Breast epithelium (tissue), 4 donors: ENCODE results near the gene CTU1. TPM values are rescaled to one million over a fixed set of nuclear protein-coding genes. Genes with fewer than 3 reads are reported as not detected.

Source experiments
- DNase-seq, 2 donors: peaks; one replicate each; pipeline ENCODE4 v3.0.0-alpha.2; 2019; ENCODE audit warnings: low spot score in 2 of 2
- H3K27ac ChIP-seq, 2 donors: fragments of 200-600 bp; sonication (generic) in 1 of 2; one replicate each; pipeline ENCODE4 v1.5.1; 2016 to 2019; ENCODE audit warnings: mild to moderate bottlenecking in 1 of 2
- H3K27me3 ChIP-seq, 2 donors: fragments of 200-600 bp; sonication (generic) in 1 of 2; one replicate each; pipeline versions ENCODE4 v1.5.1 to v1.6.0; 2017 to 2019; ENCODE audit warnings: control low read depth in 1 of 2, mild to moderate bottlenecking in 1 of 2
- H3K36me3 ChIP-seq: fragments of 200-600 bp; one replicate; pipeline ENCODE4 v1.5.1; 2019
- H3K4me1 ChIP-seq, 2 donors: fragments of 200-600 bp; sonication (generic); one replicate each; pipeline ENCODE4 v1.5.1; 2016 to 2019; ENCODE audit warnings: control low read depth in 1 of 2
- H3K4me3 ChIP-seq, 3 donors: fragments of 200-600 bp; sonication (generic); 1 replicate in 2 of 3; 2 replicates in 1 of 3; pipeline ENCODE4 v1.5.1; 2016 to 2019; ENCODE audit warnings: mild to moderate bottlenecking in 3 of 3, moderate library complexity in 2 of 3
- H3K9me3 ChIP-seq, 2 donors: fragments of 200-600 bp; sonication (generic) in 1 of 2; one replicate each; pipeline ENCODE4 v1.5.1; 2016 to 2019; ENCODE audit warnings: control low read depth in 1 of 2
- CTCF ChIP-seq, 3 donors: fragments of 450-650 bp; IDR thresholded peaks; one replicate each; pipeline ENCODE4 v1.5.1; 2016 to 2017; ENCODE audit warnings: antibody characterized with exemption in 3 of 3, mild to moderate bottlenecking in 3 of 3, moderate library complexity in 3 of 3
- POLR2A ChIP-seq: fragments of 450-650 bp; IDR thresholded peaks from one replicate; pipeline ENCODE4 v1.6.1; 2016; ENCODE audit warnings: antibody characterized with exemption, mild to moderate bottlenecking, moderate library complexity
- POLR2AphosphoS5 ChIP-seq, 3 donors: sonication (generic); formaldehyde crosslinking; IDR thresholded peaks; one replicate each; pipeline ENCODE4 v1.6.1; 2017; ENCODE audit warnings: antibody characterized with exemption in 3 of 3
- intact Hi-C: fragments of 100-400 bp; cut with DNase I; formaldehyde crosslinking; loops from one replicate; pipeline ENCODE4 v1.15.1; 2023; ENCODE audit warnings: low total_unique reads
- total RNA-seq, 3 donors: library from RNA; depleted of rRNA; stranded (reverse); fragments of >200 nt; gene quantifications; one replicate each; pipeline ENCODE4 v1.1.0, GENCODE V29; 2016

Gene CTU1
- total RNA-seq, 3 donors from 2014 or later: 5.6 to 10.1 (median 9.2) TPM

DNA sequence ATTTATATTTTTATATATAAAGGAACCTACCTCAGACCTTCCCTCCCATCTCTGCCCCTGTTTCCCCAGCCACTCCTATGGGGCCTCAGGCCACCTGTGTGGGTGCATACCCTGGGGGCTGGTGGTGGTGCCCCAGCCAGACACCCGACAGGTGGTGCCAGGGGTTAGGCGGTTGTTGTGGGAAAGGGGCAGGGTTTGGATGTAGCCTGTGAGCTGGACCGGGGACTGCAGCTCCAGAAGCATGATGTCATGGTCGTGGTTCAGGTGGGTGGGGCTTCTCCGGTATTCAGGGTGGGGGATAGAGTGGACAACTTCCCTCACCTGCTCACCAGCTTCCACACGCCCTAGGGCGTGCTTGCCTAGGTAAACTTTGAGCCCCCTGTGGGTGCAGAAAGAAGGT, 48.5 kb downstream of the CTU1 start:
- intact Hi-C loops: no loop called here
- no peaks in the 10 kb centered on the region for H3K9me3 ChIP-seq
- no peak for TF ChIP-seq POLR2A
- no peak for TF ChIP-seq POLR2AphosphoS5 (IDR thresholded peaks at IDR 0.05)
- no peak for TF ChIP-seq CTCF (IDR thresholded peaks at IDR 0.05)
- H3K27me3 ChIP-seq: no peaks in the 10 kb centered on the region
- no peaks in the 10 kb centered on the region for H3K36me3 ChIP-seq
- H3K27ac ChIP-seq: no peak overlapping the region
- no peak for DNase-seq
- no peak overlapping the region for H3K4me3 ChIP-seq
- H3K4me1 ChIP-seq: no peaks in the 10 kb centered on the region

GRCh38 chr19:51055866-51056265, 52.3 kb downstream of the CTU1 start:
- H3K27ac ChIP-seq: no peak overlapping the region
- H3K4me3 ChIP-seq: no peak overlapping the region
- intact Hi-C loops: no loop called here
- no peak for TF ChIP-seq CTCF (IDR thresholded peaks at IDR 0.05)
- TF ChIP-seq POLR2A: no peak
- no peak for TF ChIP-seq POLR2AphosphoS5 (IDR thresholded peaks at IDR 0.05)
- no peaks in the 10 kb centered on the region for H3K27me3 ChIP-seq
- no peaks in the 10 kb centered on the region for H3K9me3 ChIP-seq
- H3K36me3 ChIP-seq: no peaks in the 10 kb centered on the region
- H3K4me1 ChIP-seq: no peaks in the 10 kb centered on the region
- no peak for DNase-seq

Other genes starting within 250 kb of the CTU1 start
- gene KLK2, start 235.0 kb downstream of the CTU1 start, total RNA-seq: 10 to 100 TPM in 1 of 3 donors, under 1 TPM in 2; 0.44 to 14.7 (median 0.48) TPM
- gene KLK4, start 197.0 kb downstream of the CTU1 start, total RNA-seq: not detected
- gene KLK5, start 155.4 kb downstream of the CTU1 start, total RNA-seq: 100 to 1,000 TPM in 1 of 3 donors, 10 to 100 TPM in 1, not detected in 1; 16.1 to 182 TPM
- 10 to 100 TPM in 1 of 3 donors, under 1 TPM in 1, not detected in 1; 0.98 to 14.8 TPM for gene KLK6, start 138.8 kb downstream of the CTU1 start, total RNA-seq
- gene KLK7, start 124.5 kb downstream of the CTU1 start, total RNA-seq: 100 to 1,000 TPM in 1 of 3 donors, 1 to 10 TPM in 1, not detected in 1; 7.5 to 103 TPM
- gene KLK8, start 106.8 kb downstream of the CTU1 start, total RNA-seq: 10 to 100 TPM in 2 of 3 donors, not detected in 1; 13.4 to 46.2 TPM
- 10 to 100 TPM in 1 of 3 donors, 1 to 10 TPM in 1, not detected in 1; 3.3 to 13.9 TPM for gene KLK10, start 88.7 kb downstream of the CTU1 start, total RNA-seq
- 10 to 100 TPM in 1 of 3 donors, 1 to 10 TPM in 1, not detected in 1; 5.6 to 21.1 TPM for gene KLK11, start 81.8 kb downstream of the CTU1 start, total RNA-seq
- not detected for gene KLK12, start 73.4 kb downstream of the CTU1 start, total RNA-seq
- gene KLK13, start 43.3 kb downstream of the CTU1 start, total RNA-seq: not detected
- gene KLK14, start 25.5 kb downstream of the CTU1 start, total RNA-seq: under 1 TPM in 1 of 3 donors, not detected in 2; 0.98 TPM
- 1 to 10 TPM; 3.4 to 7.0 (median 4.3) TPM for gene SIGLEC9, start 16.5 kb upstream of the CTU1 start, total RNA-seq
- gene SIGLEC7, start 33.9 kb upstream of the CTU1 start, total RNA-seq: 1 to 10 TPM in 2 of 3 donors, under 1 TPM in 1; 0.98 to 3.2 (median 1.8) TPM
- gene CD33, start 116.7 kb upstream of the CTU1 start, total RNA-seq: 10 to 100 TPM in 1 of 3 donors, 1 to 10 TPM in 2; 2.9 to 17.1 (median 6.3) TPM
- not detected for gene SIGLECL1, start 142.7 kb upstream of the CTU1 start, total RNA-seq
- gene IGLON5, start 203.2 kb upstream of the CTU1 start, total RNA-seq: under 1 TPM in 1 of 3 donors, not detected in 2; 0.66 TPM
- 1 to 10 TPM; 1.3 to 1.8 (median 1.8) TPM for gene VSIG10L, start 233.7 kb upstream of the CTU1 start, total RNA-seq